HG03196 (cell line): ENCODE results near the gene OLR1.
A peak's percentile ranks its signal among the peaks of the same experiment; 100 is the strongest.

Source experiments
- ATAC-seq: cut with Tn5 transposase; IDR thresholded peaks from one replicate; pipeline ENCODE4 v1.9.1; 2021; ENCODE audit not compliant: unreplicated experiment

Gene OLR1

DNA sequence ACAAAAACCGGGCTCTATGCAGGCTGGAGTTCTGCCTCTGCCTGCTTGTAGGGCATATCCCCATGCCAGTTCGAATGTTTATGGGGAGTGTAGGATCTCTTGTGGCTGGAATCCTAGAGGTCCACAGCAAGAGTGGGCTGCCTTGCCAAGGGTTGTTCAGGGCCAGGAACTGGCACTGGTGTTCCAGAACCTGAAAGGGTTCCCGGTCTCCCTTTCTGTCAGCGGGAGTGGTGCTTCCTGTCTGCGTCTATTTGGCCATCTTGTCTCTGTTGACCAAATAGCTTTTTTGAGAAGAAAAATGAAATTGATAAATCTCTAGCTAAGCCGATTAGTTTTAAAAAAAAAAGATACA is 17.8 kb downstream of the OLR1 start:
- no peak for ATAC-seq

DNA sequence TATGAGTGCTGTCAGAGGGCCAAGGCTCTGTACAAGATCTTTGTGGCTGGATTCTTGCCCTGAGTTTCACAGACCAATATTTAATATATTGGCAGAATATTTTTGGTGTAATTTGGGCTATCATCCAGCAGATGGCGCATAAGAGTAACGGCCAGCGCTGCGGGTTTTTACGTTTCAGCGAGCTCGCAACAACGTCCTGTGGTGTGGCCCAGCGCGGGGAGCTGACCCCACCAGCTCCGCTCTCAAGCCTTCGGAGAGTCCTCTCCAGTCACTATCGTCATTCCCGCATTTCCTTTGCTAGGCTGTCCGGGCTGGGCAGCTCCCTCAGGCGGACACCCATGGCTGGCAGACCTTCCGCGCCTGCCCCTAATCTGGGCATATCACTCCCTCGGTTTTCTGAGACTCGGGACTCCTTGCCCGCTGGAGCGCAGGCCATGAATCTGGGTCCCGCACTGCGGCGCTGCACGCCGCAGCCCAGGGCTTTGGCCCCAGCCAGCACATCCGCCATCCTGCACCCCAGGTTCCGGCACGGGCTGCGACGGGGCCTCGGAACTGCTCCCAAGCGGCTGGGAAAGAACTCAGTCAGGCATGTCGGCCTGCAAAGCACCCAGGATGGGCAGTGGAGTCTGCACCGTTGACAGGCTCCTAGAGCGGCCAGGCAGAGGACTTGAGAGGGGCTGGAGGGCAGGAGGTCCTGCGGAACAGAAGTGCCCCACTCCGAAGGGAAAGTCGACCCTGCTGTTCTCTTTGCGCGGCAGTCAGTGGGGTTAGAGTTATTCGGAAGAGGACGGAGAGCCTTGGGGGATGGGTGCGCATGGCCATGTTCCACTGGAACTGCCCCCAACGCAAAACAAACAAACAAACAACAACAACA is 18.4 kb downstream of the OLR1 start:
- no peak for ATAC-seq

DNA sequence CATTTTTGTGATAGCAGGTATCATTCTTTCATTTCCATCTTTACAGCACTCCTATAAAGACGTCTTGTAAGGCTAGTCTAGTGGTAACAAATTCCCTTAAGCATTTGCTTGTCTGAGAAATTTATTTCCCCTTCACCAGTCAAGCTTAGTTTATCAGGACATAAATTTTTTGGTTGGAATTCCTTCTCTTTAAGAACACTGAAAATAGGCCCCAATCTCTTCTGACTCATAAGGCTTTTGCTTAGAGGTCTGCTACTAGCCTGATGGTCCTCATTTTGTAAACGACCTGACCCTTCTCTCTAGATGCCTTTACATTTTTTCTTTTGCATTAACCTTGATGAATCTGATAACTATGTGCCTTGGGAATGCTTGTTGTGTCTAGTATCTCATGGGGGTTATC is 20.3 kb downstream of the OLR1 start:
- no peak for ATAC-seq

DNA sequence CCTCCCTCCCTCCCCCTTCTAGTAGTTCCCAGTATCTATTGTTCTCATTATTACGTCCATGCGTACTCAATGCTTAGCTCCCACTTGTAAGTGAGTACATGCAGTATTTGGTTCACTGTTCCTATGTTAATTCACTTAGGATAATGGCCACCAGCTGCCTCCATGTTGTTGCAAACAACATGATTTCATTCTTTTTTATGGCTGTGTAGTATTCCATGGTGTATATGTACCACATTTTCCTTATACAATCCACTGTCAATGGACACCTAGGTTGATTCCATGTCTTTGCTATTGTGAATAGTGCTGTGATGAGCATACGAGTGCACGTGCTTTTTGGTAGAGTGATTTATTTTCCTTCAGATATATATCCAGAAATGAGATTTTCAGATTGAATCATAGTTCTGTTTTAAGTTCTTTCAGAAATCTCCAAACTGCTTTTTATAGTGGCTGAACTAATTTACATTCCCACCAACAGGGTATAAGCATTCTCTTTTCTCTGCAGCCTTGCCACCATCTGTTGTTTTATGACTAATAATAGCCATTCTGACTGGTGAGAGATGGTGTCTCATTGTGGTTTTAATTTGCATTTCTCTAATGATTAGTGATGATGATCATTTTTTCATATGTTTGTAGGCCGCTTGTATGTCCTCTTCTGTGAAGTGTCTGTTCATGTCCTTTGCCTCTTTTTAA is 24.1 kb downstream of the OLR1 start:
- ATAC-seq: peak; percentile 69

DNA sequence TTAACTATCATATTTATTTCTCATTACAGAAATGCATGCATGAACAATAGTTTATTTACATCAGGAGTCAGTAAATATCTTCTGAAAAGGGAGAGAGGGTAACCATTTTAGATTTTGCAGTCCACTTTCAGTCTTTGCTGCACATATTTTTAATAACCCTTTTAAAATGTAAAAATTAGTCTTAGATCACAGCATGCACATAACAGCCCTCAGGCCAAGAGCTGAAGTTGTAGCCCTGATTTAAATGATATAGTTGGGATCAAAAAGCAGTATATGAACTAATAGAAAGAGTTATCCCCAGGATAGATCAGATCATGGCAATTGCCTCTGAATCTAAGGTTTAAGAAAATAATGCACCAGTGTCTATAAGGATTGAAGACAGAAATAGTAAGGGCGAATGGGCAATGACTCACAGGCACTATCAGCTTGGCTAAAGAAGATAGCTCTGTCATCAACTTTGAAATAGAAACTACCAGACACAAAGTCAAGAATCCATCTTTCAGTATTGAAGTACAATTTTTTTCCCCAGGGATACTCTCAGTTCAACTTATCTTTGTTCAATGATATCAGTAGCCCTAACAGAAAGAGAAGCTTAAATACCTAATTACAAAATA is 28.8 kb downstream of the OLR1 start:
- ATAC-seq: no peak

DNA sequence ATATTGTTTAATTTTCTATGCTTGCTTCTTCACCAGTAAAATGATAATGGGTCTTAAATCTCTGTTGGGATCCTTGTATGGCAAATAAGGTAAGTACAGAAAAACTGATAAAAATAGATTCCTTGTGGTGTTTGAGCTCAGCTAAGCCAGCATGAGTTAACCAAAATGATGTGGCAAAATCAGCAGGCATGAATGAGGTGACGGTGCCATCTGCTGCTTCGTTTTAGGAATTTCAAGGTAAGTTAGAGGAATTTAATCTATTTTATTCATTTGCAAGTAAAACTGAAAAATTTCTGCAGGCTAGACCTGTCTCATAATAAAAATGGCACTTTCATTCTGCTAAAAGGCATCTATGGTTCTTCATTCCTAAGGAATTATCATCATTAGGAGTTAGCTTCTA is 31.9 kb downstream of the OLR1 start:
- no peak for ATAC-seq

GRCh38 chr12:10136637-10137205 is 35.2 kb downstream of the OLR1 start:
- ATAC-seq: no peak

GRCh38 chr12:10135126-10135525 is 36.8 kb downstream of the OLR1 start:
- ATAC-seq: no peak

DNA sequence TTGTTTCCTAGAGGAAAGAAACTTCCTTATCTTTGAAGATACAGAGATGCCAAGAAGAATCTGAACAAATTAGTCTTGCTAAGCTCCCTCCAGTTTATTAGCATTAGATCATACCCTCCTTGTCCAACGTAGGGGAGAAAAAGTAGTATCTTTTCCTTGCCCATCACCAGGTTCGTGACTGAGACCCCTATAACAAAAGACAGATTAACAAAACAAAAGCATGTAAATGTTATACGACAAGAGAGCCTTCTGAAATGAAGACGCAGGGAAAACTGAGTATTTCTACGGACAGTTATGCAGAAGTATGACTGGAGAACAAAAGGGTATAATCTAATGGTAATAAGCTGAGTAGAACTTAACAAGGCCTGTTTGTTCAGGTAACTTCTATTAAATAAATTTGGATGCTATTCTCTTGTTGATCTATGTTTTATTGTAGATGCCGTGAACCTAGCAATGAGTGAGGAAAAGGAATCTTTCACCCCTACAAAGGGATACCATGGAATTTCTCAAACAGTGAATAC is 39.0 kb downstream of the OLR1 start:
- no peak for ATAC-seq

- ATAC-seq: no peak
These were observed 40.7 kb downstream of the OLR1 start for GRCh38 chr12:10131111-10131690.

DNA sequence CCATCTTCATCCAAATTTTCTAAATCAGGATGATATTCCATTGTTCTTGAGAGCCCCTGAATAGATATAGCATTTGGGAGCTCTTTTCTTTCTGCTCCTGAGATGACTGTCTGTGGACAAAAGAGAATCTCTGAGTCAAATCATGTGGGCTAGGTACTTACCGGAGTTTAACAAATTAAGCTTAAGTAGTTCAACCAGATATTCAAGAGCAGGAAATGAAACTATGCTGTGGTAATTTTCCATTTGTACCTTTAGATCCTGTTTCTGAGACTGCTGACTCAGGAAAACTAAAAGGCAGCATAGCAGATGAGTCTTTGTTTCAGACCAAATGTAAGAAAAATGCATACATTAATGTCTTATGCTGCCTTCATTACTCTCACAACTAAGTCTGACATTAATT is 41.9 kb downstream of the OLR1 start, which contains the start of gene CLEC7A:
Gene CLEC7A, minus strand, starts transcription at position 158 of the 400 bp plus-strand sequence. Its CDS starts 117 bp downstream, at position 41.
- ATAC-seq: peak; percentile 71

- no peak for ATAC-seq
These were observed 43.2 kb downstream of the OLR1 start for GRCh38 chr12:10128687-10129086.

- ATAC-seq: no peak
These were observed 45.5 kb downstream of the OLR1 start for GRCh38 chr12:10126413-10126812.

- ATAC-seq: no peak
These were observed 49.2 kb downstream of the OLR1 start for GRCh38 chr12:10122689-10123088.

- ATAC-seq: no peak
These were observed 50.7 kb downstream of the OLR1 start for GRCh38 chr12:10121278-10121677.

DNA sequence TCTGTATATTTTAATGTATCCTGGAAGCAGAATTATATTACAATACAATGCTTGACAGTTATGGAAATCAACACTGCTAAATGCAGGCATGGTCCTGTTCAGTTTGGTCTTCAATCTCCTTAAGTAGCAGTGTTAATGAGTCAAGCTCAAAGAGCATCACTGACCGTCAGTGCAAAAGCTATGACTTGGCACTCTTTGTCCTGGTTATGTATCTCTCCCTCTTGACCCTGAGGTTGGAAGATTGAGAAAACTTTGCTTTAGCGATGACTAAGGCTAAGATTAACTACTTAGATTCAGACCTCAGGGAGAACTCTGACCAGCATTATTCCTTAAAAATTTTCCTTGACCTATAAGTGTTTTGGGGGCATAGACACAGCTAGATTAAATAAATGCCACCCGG is 52.9 kb downstream of the OLR1 start:
- no peak for ATAC-seq

DNA sequence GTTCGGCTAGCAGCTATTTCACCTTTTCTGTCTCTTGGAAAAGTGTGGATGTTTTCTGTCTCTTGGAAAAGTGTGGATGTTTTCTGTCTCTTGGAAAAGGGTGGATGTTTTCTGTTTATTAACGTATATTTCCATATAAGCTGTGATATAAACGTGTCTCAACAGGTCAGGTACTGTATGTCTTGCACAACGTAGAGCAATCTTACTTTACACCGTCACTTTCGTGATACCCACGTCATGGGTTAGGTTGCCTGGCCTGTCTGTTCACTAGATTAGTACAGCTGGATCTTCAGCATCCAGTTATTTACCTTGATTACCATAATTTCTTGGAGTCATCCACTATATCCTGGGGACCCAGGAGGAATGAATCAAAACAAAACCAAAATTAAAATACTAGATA is 56.0 kb downstream of the OLR1 start:
- no peak for ATAC-seq

- ATAC-seq: no peak
These were observed 56.6 kb downstream of the OLR1 start for GRCh38 chr12:10115311-10115710.

GRCh38 chr12:10113920-10114319 is 58.0 kb downstream of the OLR1 start:
- no peak for ATAC-seq

DNA sequence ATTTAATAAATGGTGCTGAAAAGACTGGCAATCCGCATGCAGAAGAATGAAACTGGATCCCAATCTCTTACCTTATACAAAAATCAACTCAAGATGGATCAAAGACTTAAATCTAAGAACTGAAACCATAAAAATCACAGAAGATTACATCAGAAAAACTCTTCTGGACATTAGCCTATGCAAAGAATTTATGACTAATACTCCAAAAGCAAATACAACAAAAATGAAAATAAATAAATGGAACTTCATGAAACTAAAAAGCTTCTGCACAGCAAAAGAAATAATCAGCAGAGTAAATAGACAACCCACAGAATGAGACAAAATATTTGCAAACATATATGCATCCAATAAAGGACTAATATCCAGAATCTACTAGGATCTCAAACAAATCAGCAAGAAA is 58.9 kb downstream of the OLR1 start:
- ATAC-seq: no peak

GRCh38 chr12:10111451-10111850 is 60.5 kb downstream of the OLR1 start:
- ATAC-seq: no peak
